CD4-positive, alpha-beta T cell treated with Interleukin-2 at 100 ng/mL for 4 hours (primary cell): ENCODE data around the gene SPATA19.

Experiments
- DNase-seq: peaks from one replicate; pipeline ENCODE4 v3.0.0-alpha.2; 2020; ENCODE audit warnings: low spot score

Gene SPATA19

GRCh38 chr11:133835593-133836548, 9.4 kb downstream of the SPATA19 start:
- DNase-seq: no peak

GRCh38 chr11:133834682-133835592, 10.4 kb downstream of the SPATA19 start:
- DNase-seq: peak; percentile 22

- DNase-seq: no peak
These were observed 11.2 kb downstream of the SPATA19 start for GRCh38 chr11:133833898-133834681.

GRCh38 chr11:133832991-133833897, 12.1 kb downstream of the SPATA19 start:
- no peak for DNase-seq

GRCh38 chr11:133832096-133832990, 13.0 kb downstream of the SPATA19 start:
- no peak for DNase-seq

GRCh38 chr11:133830931-133831907, 14.1 kb downstream of the SPATA19 start:
- no peak for DNase-seq

- no peak for DNase-seq
These were observed 15.7 kb downstream of the SPATA19 start for GRCh38 chr11:133829566-133829965.

GRCh38 chr11:133828871-133829270, 16.4 kb downstream of the SPATA19 start:
- DNase-seq: no peak

- DNase-seq: no peak
These were observed 17.8 kb downstream of the SPATA19 start for GRCh38 chr11:133827556-133827955.

GRCh38 chr11:133826866-133827265, 18.4 kb downstream of the SPATA19 start:
- no peak for DNase-seq

- no peak for DNase-seq
These were observed 19.6 kb downstream of the SPATA19 start for GRCh38 chr11:133825666-133826065.

GRCh38 chr11:133825156-133825555, 20.2 kb downstream of the SPATA19 start:
- DNase-seq: no peak

- DNase-seq: no peak
These were observed 20.7 kb downstream of the SPATA19 start for GRCh38 chr11:133824593-133824992.

- DNase-seq: no peak
These were observed 21.7 kb downstream of the SPATA19 start for GRCh38 chr11:133823614-133824013.

GRCh38 chr11:133823211-133823610, 22.1 kb downstream of the SPATA19 start:
- no peak for DNase-seq

GRCh38 chr11:133821776-133822175, 23.5 kb downstream of the SPATA19 start:
- DNase-seq: no peak

- DNase-seq: no peak
These were observed 25.5 kb downstream of the SPATA19 start for GRCh38 chr11:133819746-133820315.

GRCh38 chr11:133819114-133819513, 26.2 kb downstream of the SPATA19 start:
- DNase-seq: no peak
